VCaP (cell line): Measurements from ENCODE around the gene MLXIP.

Source experiments
- H3K27ac ChIP-seq: fragments of 450-650 bp; 2 replicates; pipeline ENCODE4 v1.5.1; 2017
- TF ChIP-seq, protein P1 (sequence below): fragments of 450-650 bp; conservative IDR thresholded peaks from 2 replicates; pipeline ENCODE4 v1.5.1; 2017; ENCODE audit warnings: mild to moderate bottlenecking, moderate library complexity

The MLXIP gene

DNA sequence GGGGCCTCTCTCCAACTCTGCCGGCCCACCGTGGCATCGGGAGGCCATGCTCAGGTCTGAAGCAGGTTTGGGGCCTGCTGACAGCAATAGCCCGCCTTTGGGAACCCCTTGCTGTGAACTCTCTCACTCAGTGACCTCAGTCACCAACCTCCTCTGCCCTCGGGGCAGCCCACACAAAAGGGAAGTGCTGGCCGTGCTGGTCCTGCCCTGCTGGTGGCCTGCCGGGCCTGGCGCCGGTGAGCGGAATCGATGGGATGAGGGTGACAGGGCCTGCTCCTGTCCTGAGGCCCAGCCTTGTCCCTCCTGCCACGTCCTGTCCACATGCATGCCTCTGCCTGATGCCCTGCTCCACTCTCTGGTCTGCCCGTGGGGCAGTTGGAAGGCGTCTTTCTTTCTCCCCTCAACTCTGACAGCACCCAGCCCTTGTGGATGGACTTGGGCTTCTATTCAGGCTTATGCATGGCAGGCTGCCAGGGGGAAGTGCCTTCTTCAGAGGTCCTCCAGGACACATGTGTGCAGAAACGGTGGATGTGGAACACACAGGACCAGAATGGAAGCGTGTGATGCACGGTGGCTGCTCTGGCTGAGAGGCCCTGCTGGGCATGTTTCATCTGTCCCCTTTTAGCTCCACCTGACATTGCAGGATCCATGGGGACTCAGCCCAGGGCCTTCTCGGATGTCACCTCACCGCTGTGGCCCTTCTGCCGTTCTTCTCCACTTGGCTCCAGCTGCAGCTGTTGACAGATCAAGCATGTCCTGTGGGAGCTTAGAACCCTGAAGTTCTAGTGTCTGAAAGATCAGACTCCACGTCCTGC, 63.6 kb downstream of the MLXIP start:
- no peak overlapping the region for H3K27ac ChIP-seq
- TF ChIP-seq, protein P1, sequence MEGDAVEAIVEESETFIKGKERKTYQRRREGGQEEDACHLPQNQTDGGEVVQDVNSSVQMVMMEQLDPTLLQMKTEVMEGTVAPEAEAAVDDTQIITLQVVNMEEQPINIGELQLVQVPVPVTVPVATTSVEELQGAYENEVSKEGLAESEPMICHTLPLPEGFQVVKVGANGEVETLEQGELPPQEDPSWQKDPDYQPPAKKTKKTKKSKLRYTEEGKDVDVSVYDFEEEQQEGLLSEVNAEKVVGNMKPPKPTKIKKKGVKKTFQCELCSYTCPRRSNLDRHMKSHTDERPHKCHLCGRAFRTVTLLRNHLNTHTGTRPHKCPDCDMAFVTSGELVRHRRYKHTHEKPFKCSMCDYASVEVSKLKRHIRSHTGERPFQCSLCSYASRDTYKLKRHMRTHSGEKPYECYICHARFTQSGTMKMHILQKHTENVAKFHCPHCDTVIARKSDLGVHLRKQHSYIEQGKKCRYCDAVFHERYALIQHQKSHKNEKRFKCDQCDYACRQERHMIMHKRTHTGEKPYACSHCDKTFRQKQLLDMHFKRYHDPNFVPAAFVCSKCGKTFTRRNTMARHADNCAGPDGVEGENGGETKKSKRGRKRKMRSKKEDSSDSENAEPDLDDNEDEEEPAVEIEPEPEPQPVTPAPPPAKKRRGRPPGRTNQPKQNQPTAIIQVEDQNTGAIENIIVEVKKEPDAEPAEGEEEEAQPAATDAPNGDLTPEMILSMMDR, result no peak

DNA sequence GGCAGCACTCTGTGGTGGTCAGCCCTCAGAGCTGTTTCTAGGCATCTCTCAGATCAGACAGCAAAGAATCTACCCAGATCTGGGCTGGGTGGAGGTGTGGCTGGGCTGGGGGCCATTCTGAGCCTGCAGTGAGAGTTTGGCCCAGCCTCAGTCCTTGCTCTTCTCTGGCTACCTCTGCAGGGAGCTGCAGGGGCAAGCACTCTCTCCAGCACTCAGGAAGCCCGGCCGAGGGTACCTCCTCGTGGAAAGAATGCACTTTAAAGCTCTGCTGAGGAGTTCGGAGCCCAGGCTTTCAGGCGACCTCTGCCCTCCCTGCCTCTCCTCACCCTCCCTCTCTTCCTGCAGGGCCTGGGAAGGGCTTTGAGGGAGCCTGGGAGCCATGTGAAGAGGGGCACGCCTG, 64.3 kb downstream of the MLXIP start:
- H3K27ac ChIP-seq, result no peak overlapping the region

DNA sequence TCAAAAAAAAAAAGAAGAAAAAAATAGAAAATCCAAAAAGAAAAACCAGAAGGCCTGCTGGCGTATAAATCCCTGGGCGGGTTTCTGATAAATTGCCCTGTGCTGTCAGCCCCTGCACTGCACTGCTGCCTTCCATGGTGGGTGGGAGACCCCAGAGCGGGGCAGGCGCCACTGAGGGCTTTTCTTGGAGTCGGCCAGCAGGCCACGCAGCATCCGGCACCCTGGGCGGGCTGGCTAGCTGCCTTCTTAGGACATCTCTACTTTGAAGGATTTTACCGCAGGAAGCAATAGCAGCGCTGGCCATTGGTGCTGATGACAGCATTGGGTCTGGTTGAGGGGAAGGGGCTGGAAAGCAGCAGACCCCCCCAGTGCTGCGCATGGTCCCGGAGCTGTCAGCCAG, 66.3 kb downstream of the MLXIP start:
- no peak overlapping the region for H3K27ac ChIP-seq
- TF ChIP-seq, protein P1, result no peak

More for the DNA sequence above, 64.3 kb downstream of the MLXIP start:
- TF ChIP-seq, protein P1, result no peak

DNA sequence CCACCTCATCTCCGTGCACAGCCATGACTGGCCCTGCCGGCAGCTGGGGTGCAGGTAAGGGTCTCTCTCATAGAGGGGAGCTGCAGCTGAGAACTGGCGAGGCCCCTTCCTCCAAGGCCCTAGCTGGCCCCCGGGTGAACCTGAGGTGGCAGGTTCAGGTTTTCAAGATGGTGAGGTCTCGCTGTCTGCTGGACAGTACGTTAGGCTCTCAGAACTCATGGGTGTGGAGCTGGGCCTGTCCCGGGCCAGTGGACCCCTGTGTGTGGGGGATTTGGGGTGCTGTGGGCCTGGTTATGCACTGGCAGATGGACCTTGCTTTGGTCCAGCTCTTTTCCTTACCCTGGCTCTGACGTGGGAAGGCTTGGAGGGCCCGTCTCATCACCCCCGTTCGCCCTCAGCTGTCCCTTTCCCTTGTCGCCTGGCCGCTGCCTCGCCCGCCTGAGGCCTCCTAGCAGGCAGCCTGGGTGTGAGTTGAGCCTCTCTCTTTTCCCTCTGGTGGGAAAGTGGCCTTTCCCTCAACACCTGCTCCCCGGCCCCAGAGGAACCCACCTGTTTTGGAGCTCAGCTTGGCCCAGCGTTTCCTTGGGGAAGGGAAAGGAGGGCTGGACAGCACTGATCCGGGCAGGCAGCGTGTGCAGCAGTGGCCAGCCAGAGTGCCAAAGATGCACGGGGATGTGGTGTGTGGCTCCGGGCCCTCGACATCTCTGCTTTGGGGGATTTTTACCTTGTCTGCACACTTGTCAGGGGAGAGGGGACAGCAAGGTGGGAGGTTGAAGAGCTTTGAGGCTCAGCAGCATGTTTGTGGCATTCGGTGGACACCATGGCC, 67.2 kb downstream of the MLXIP start:
- H3K27ac ChIP-seq, result no peak overlapping the region
- TF ChIP-seq, protein P1, result no peak

DNA sequence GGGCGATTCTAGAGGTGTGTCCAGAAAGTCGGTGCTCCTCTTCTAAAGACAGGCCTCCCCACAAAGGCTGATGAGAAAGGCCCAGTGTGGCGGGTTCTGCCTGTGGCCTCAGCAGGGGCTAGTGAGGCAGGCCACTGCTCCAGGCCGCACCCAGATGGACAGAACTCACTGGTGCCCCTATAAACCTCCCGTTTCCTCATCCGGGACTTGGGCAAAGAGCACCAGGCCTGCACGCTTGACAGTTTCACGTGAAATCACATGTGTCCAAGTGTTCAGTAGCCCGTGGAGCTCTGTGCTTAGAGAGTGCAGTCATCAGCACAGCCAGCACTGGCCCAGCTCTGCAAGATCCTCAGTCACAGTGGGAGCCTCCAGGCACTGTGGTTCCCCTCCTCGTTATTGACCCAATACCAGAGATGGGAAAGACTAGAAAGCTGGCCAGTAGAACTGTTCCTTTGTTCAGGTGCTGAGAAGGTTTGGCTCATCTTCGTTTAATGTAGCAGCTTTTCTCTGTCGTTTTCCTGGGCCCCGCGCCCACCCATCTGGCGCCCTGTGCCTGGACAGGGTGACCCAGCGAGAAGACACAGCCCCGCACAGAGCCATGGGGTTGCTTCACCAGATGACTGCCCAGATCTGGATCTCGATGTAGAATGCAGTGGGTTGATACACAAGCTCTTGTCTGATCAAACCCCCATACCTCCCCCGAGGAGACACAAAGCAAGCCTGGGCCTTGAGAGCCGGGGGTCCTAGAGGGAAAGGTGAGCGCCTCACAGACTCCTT, 69.1 kb downstream of the MLXIP start:
- no peak overlapping the region for H3K27ac ChIP-seq
- TF ChIP-seq, protein P1, result no peak

DNA sequence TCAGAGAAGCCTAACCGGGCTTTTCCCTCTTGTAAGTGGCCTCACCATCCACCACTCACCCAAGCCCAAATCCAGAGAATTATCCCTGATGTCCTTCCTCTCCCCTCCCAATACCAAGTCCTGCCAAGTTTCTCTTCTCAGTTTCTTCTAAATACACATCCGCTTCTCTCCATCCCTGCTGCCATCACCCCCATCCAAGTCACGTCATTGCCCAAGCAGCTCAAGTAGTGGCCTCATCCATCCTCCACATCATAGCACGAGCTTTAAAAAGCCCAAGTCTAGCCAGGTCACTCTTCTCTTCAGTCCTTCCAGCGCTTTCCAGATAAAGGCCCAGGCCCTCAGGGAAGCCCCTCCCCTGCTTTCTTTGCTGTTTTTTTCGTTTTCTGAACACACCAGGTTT, 70.1 kb downstream of the MLXIP start:
- no peak overlapping the region for H3K27ac ChIP-seq
- TF ChIP-seq, protein P1, result no peak
